Left ventricle myocardium inferior (tissue), 1 donor: Measurements from ENCODE around the gene AKR1B1. TPM values are rescaled to one million over a fixed set of nuclear protein-coding genes. Genes with fewer than 3 reads are reported as not detected.

Source experiments
- DNase-seq: peaks from one replicate; pipeline ENCODE4 v3.0.0-alpha.2; 2020
- H3K27ac ChIP-seq: fragments of 200-600 bp; replicated peaks from 2 replicates; pipeline ENCODE4 v1.8.0; 2021
- H3K27me3 ChIP-seq: fragments of 200-600 bp; 2 replicates; pipeline ENCODE4 v1.8.0; 2021; ENCODE audit warnings: low read depth
- H3K36me3 ChIP-seq: fragments of 200-600 bp; 2 replicates; pipeline ENCODE4 v1.8.0; 2021
- H3K4me1 ChIP-seq: fragments of 200-600 bp; 2 replicates; pipeline ENCODE4 v1.8.0; 2021
- H3K4me3 ChIP-seq: fragments of 200-600 bp; 2 replicates; pipeline ENCODE4 v1.8.0; 2021; ENCODE audit warnings: mild to moderate bottlenecking, moderate library complexity
- H3K9me3 ChIP-seq: fragments of 200-600 bp; replicated peaks from 2 replicates; pipeline ENCODE4 v1.8.0; 2021
- intact Hi-C: fragments of 100-400 bp; cut with micrococcal nuclease; formaldehyde crosslinking; loops from one replicate; pipeline ENCODE4 v1.11.0; 2022
- total RNA-seq: library from RNA; stranded (reverse); fragmentation: NEBNext Ultra II Directional; extraction: Animal tissue kit (Norgen Biotek cat#: 25700); gene quantifications from one replicate; pipeline ENCODE4 v1.2.1, GENCODE V29; 2021
- TF ChIP-seq, protein P1 (sequence below): fragments of 200-600 bp; IDR thresholded peaks from 2 replicates; pipeline ENCODE4 v1.8.0; 2021; ENCODE audit warnings: antibody characterized with exemption, mild to moderate bottlenecking, borderline replicate concordance
- donor health status: DM: no; HTN: yes; CAD: no; lungs with severe emphysema.

AKR1B1 gene
- total RNA-seq, 1 donor from 2014 or later: 280 TPM

DNA sequence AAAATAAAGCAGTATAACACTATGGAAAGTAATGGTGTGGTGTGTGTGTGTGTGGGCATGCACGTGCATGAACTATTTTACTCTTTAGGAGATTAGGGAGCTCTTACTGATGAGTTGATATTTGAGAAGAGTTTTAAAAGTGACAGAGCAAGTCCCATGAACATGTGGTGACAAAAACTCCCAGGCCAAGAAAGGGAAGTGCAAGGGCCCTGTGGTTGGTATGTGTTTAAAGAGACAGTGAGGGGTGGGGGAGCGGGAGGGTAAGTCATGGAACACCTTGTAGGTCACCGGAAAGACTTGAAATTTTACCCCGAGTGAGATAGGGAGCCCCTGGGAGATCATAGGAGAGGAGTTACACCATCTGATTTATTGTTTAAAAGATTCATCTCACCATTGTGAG is 63.3 kb downstream of the AKR1B1 start:
- DNase-seq: no peak
- Histone ChIP-seq H3K4me3 (no peak overlapping the region), H3K27ac (no peak overlapping the region), H3K27me3 (no peaks in the 10 kb centered on the region), H3K9me3 (no peaks in the 10 kb centered on the region), H3K36me3 (no peaks in the 10 kb centered on the region), H3K4me1 (no peaks in the 10 kb centered on the region)
- intact Hi-C loops: no loop called here
- TF ChIP-seq, protein P1, sequence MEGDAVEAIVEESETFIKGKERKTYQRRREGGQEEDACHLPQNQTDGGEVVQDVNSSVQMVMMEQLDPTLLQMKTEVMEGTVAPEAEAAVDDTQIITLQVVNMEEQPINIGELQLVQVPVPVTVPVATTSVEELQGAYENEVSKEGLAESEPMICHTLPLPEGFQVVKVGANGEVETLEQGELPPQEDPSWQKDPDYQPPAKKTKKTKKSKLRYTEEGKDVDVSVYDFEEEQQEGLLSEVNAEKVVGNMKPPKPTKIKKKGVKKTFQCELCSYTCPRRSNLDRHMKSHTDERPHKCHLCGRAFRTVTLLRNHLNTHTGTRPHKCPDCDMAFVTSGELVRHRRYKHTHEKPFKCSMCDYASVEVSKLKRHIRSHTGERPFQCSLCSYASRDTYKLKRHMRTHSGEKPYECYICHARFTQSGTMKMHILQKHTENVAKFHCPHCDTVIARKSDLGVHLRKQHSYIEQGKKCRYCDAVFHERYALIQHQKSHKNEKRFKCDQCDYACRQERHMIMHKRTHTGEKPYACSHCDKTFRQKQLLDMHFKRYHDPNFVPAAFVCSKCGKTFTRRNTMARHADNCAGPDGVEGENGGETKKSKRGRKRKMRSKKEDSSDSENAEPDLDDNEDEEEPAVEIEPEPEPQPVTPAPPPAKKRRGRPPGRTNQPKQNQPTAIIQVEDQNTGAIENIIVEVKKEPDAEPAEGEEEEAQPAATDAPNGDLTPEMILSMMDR: no peak

- Histone ChIP-seq H3K9me3 (no peaks in the 10 kb centered on the region), H3K36me3 (no peaks in the 10 kb centered on the region), H3K4me3 (no peak overlapping the region), H3K27ac (no peak overlapping the region), H3K27me3 (no peaks in the 10 kb centered on the region), H3K4me1 (no peaks in the 10 kb centered on the region)
- TF ChIP-seq, protein P1: no peak
- DNase-seq: no peak
- intact Hi-C loops: no loop called here
Measured at GRCh38 chr7:134394056-134394455, 64.8 kb downstream of the AKR1B1 start.

Other genes starting within 250 kb of the AKR1B1 start
- 5.1 TPM for gene SLC35B4, start 142.2 kb downstream of the AKR1B1 start, total RNA-seq
- gene AKR1B10, start 68.5 kb upstream of the AKR1B1 start, total RNA-seq: 0.22 TPM
- not detected for gene AKR1B15, start 90.0 kb upstream of the AKR1B1 start, total RNA-seq
- 13.9 TPM for gene BPGM, start 187.8 kb upstream of the AKR1B1 start, total RNA-seq